Tibial nerve (tissue), 4 donors: ENCODE measurements around the gene CHPF. TPM values are rescaled to one million over a fixed set of nuclear protein-coding genes. Genes with fewer than 3 reads are reported as not detected.

Experiments used
- DNase-seq, 2 donors: peaks; one replicate each; pipeline ENCODE4 v3.0.0-alpha.2; 2019; ENCODE audit warnings: low spot score in 2 of 2
- H3K27ac ChIP-seq, 4 donors: fragments of 200-600 bp; sonication (generic) in 3 of 4; one replicate each; pipeline ENCODE4 v1.5.1; 2017 to 2019; ENCODE audit warnings: mild to moderate bottlenecking in 1 of 4
- H3K27me3 ChIP-seq, 2 donors: fragments of 200-600 bp; sonication (generic) in 1 of 2; one replicate each; pipeline versions ENCODE4 v1.5.1 to v1.6.0; 2017 to 2019
- H3K36me3 ChIP-seq, 3 donors: fragments of 200-600 bp; sonication (generic); one replicate each; pipeline ENCODE4 v1.5.1; 2018 to 2019
- H3K4me1 ChIP-seq, 4 donors: fragments of 200-600 bp; sonication (generic) in 3 of 4; one replicate each; pipeline ENCODE4 v1.5.1; 2017 to 2019
- H3K4me3 ChIP-seq, 4 donors: fragments of 200-600 bp; sonication (generic) in 3 of 4; one replicate each; pipeline ENCODE4 v1.5.1; 2017 to 2019; ENCODE audit warnings: mild to moderate bottlenecking in 1 of 4, moderate library complexity in 1 of 4
- H3K9me3 ChIP-seq, 4 donors: fragments of 200-600 bp; sonication (generic) in 3 of 4; one replicate each; pipeline ENCODE4 v1.5.1; 2017 to 2019
- EP300 ChIP-seq, 2 donors: sonication (generic); formaldehyde crosslinking; IDR thresholded peaks; one replicate each; pipeline ENCODE4 v1.6.1; 2017; ENCODE audit warnings: antibody characterized with exemption in 2 of 2, mild to moderate bottlenecking in 1 of 2
- POLR2A ChIP-seq, 2 donors: fragments of 450-650 bp; IDR thresholded peaks; one replicate each; pipeline ENCODE4 v1.6.1; 2017; ENCODE audit warnings: antibody characterized with exemption in 2 of 2, mild to moderate bottlenecking in 2 of 2, moderate library complexity in 2 of 2
- WGBS, 2 donors: methylation state at CpG; one replicate each; pipeline ENCODE4 v1.1.5; 2018; 5-methylcytosine and 5-hydroxymethylcytosine counted together
- small RNA-seq: library from RNA; depleted of rRNA; stranded (forward); fragments of <200 nt; gene quantifications from one replicate; pipeline ENCODE3, GENCODE V24; 2016
- total RNA-seq, 4 donors: library from RNA; depleted of rRNA; stranded (reverse); fragments of >200 nt; gene quantifications; one replicate each; pipeline ENCODE4 v1.1.0, GENCODE V29; 2016
- TF ChIP-seq, protein P1 (sequence below), 5 experiments: fragments of 200-600 bp in 3 of 5; fragments of 450-650 bp in 2 of 5; sonication (generic) in 3 of 5; IDR thresholded peaks; one replicate each; pipeline ENCODE4 v1.5.1; 2016 to 2019; ENCODE audit warnings: antibody characterized with exemption in 5 of 5, mild to moderate bottlenecking in 3 of 5, moderate library complexity in 2 of 5

Gene CHPF
- total RNA-seq, 4 donors from 2014 or later = 51.3 to 91.2 (median 62.9) TPM

DNA sequence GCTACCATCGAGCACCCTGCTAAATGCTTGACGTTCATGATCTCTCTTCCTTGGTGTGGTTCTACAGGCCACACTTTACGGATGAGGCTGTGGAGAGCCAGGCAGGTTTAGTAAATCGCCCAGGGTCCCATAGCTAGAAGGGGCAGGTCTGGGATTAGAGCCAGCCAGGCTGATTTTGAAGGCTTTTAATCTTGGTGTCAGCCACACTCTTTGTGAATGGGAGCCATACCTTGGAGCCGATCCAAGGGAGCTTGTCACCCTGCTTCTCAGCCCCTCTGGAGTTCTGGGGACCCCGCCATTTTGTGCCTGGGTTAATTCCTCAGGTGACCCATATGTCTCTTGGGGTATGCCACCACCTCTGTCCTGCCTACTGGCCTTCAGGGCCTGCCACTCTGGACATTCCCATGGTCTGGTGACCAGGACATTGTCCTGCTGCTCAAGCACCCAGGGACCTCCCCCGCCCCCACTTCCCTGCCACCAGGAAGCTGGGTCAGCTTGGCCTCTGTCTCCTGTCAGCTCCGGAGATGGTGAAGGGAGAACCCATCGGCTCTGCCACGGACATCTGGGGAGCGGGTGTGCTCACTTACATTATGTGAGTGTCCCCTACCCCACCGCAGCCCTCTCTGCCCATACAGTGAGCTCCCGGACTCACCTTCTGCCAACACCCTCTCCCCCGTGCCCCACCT, 52.2 kb downstream of the CHPF start:
- Histone ChIP-seq H3K4me1 (peaks cover 0 to 9% (median 0%) of the 10 kb centered on the region in 4 donors), H3K9me3 (no peaks in the 10 kb centered on the region), H3K27me3 (peaks cover 0 to 74% of the 10 kb centered on the region in 2 donors), H3K4me3 (no peak overlapping the region), H3K36me3 (no peaks in the 10 kb centered on the region), H3K27ac (no peak overlapping the region)
- 86% methylated on average over 14 of the region's 14 CpGs for WGBS, 2 donors
- TF ChIP-seq POLR2A (IDR thresholded peaks at IDR 0.05) = no peak
- TF ChIP-seq, protein P1, sequence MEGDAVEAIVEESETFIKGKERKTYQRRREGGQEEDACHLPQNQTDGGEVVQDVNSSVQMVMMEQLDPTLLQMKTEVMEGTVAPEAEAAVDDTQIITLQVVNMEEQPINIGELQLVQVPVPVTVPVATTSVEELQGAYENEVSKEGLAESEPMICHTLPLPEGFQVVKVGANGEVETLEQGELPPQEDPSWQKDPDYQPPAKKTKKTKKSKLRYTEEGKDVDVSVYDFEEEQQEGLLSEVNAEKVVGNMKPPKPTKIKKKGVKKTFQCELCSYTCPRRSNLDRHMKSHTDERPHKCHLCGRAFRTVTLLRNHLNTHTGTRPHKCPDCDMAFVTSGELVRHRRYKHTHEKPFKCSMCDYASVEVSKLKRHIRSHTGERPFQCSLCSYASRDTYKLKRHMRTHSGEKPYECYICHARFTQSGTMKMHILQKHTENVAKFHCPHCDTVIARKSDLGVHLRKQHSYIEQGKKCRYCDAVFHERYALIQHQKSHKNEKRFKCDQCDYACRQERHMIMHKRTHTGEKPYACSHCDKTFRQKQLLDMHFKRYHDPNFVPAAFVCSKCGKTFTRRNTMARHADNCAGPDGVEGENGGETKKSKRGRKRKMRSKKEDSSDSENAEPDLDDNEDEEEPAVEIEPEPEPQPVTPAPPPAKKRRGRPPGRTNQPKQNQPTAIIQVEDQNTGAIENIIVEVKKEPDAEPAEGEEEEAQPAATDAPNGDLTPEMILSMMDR (IDR thresholded peaks at IDR 0.05) = no peak
- DNase-seq = no peak

- Histone ChIP-seq H3K4me3 (no peak overlapping the region), H3K27me3 (peaks cover 0 to 74% of the 10 kb centered on the region in 2 donors), H3K27ac (no peak overlapping the region), H3K9me3 (no peaks in the 10 kb centered on the region), H3K4me1 (peaks cover 0 to 7% (median 0%) of the 10 kb centered on the region in 4 donors), H3K36me3 (no peaks in the 10 kb centered on the region)
- WGBS, 2 donors = 88% methylated on average over 10 of the region's 10 CpGs
- DNase-seq = no peak
- TF ChIP-seq EP300 (IDR thresholded peaks at IDR 0.05) = no peak
- TF ChIP-seq, protein P1 (IDR thresholded peaks at IDR 0.05) = no peak
- no peak for TF ChIP-seq POLR2A (IDR thresholded peaks at IDR 0.05)
Observed at GRCh38 chr2:219490600-219491130, 52.9 kb downstream of the CHPF start.

DNA sequence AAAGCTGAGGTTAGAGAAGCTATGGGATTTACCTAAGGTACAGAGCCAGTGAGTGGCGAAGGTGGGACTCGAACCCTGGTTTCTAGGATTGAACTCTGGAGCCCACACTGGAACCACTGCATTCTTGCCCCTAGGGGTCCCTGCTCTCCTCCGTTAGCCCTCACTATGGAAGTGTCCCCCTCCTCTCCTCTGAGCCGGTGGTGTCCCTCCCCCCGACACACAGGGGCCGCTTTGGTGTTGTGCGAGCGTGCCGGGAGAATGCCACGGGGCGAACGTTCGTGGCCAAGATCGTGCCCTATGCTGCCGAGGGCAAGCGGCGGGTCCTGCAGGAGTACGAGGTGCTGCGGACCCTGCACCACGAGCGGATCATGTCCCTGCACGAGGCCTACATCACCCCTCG, 53.4 kb downstream of the CHPF start:
- no peak for DNase-seq
- no peaks in the 10 kb centered on the region for H3K9me3 ChIP-seq
- no peak overlapping the region for H3K27ac ChIP-seq
- no peaks in the 10 kb centered on the region for H3K36me3 ChIP-seq
- peaks cover 0 to 77% of the 10 kb centered on the region in 2 donors for H3K27me3 ChIP-seq
- H3K4me3 ChIP-seq = no peak overlapping the region
- WGBS, 2 donors = 79 to 83% methylated on average over 19 to 23 of the region's 23 CpGs
- peaks cover 0 to 2% (median 0%) of the 10 kb centered on the region in 4 donors for H3K4me1 ChIP-seq
- TF ChIP-seq POLR2A (IDR thresholded peaks at IDR 0.05) = no peak
- TF ChIP-seq EP300 (IDR thresholded peaks at IDR 0.05) = no peak
- TF ChIP-seq, protein P1 (IDR thresholded peaks at IDR 0.05) = no peak

DNA sequence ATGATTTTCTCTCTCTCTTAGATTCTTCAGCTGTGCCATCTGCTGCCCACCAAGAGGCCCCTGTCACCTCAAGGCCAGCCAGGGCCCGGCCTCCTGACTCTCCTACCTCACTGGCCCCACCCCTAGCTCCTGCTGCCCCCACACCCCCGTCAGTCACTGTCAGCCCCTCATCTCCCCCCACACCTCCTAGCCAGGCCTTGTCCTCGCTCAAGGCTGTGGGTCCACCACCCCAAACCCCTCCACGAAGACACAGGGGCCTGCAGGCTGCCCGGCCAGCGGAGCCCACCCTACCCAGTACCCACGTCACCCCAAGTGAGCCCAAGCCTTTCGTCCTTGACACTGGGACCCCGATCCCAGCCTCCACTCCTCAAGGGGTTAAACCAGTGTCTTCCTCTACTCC, 54.3 kb downstream of the CHPF start:
- Histone ChIP-seq H3K36me3 (no peaks in the 10 kb centered on the region), H3K27me3 (peaks cover 0 to 81% of the 10 kb centered on the region in 2 donors), H3K9me3 (no peaks in the 10 kb centered on the region), H3K4me3 (no peak overlapping the region), H3K27ac (no peak overlapping the region), H3K4me1 (peaks cover 0 to 8% (median 5%) of the 10 kb centered on the region in 4 donors)
- no peak for DNase-seq
- WGBS, 2 donors = 94 to 95% methylated on average over 7 to 9 of the region's 9 CpGs
- TF ChIP-seq POLR2A (IDR thresholded peaks at IDR 0.05) (no peak), EP300 (IDR thresholded peaks at IDR 0.05) (no peak)
- TF ChIP-seq, protein P1 (IDR thresholded peaks at IDR 0.05) = no peak

Small RNAs within 50 kb of the gene (small RNA-seq; reads per million reads assigned to genes)
- gene MIR3132 (0.38 reads per million), gene RN7SKP213 (not detected)

Other genes with a start within 250 kb of the CHPF start
- gene PTPRN, start 234.4 kb downstream of the CHPF start, total RNA-seq = not detected
- gene RESP18, start 211.1 kb downstream of the CHPF start, total RNA-seq = not detected
- gene DNPEP, start 155.9 kb downstream of the CHPF start, total RNA-seq = 10 to 100 TPM; 35.2 to 88.1 (median 52.6) TPM
- gene DES, start 125.4 kb downstream of the CHPF start, total RNA-seq = 10 to 100 TPM; 20.7 to 50.4 (median 25.0) TPM
- 10 to 100 TPM in 1 of 4 donors, 1 to 10 TPM in 3; 6.7 to 10.2 (median 8.1) TPM for gene SPEG, start 109.0 kb downstream of the CHPF start, total RNA-seq
- 10 to 100 TPM; 18.8 to 29.7 (median 27.8) TPM for gene GMPPA, start 44.9 kb downstream of the CHPF start, total RNA-seq
- gene ASIC4, start 29.3 kb downstream of the CHPF start, total RNA-seq = 1 to 10 TPM in 1 of 4 donors, under 1 TPM in 1, not detected in 2; 0.42 to 3.0 TPM
- 1 to 10 TPM; 1.6 to 2.4 (median 1.9) TPM for gene TMEM198, start 219 bp upstream of the CHPF start, total RNA-seq
- gene OBSL1, start 27.7 kb upstream of the CHPF start, total RNA-seq = 100 to 1,000 TPM in 2 of 4 donors, 10 to 100 TPM in 2; 85.0 to 135 (median 98.3) TPM
- gene INHA, start 28.5 kb upstream of the CHPF start, total RNA-seq = 1 to 10 TPM in 2 of 4 donors, not detected in 2; 1.1 to 1.4 TPM
- gene STK11IP, start 54.0 kb upstream of the CHPF start, total RNA-seq = 10 to 100 TPM; 33.9 to 77.0 (median 72.3) TPM
- gene SLC4A3, start 83.8 kb upstream of the CHPF start, total RNA-seq = 1 to 10 TPM; 1.3 to 5.1 (median 3.4) TPM